Muscle of leg (tissue), 11 donors: ENCODE results near the gene MPDZ. TPM values are rescaled to one million over a fixed set of nuclear protein-coding genes. Genes with fewer than 3 reads are reported as not detected.

Experiments
- DNase-seq: peaks from one replicate; pipeline ENCODE4 v3.0.0; 2013
- H3K27ac ChIP-seq: one replicate; pipeline ENCODE4 v1.5.1; 2013; ENCODE audit warnings: mild to moderate bottlenecking, low read length, control low read depth
- H3K27me3 ChIP-seq: one replicate; pipeline ENCODE4 v1.6.1; 2013; ENCODE audit warnings: low read length; ENCODE audit not compliant: control insufficient read depth, insufficient read depth
- H3K36me3 ChIP-seq: one replicate; pipeline ENCODE4 v1.6.1; 2013; ENCODE audit warnings: low read length; ENCODE audit not compliant: control insufficient read depth, insufficient read depth
- H3K4me1 ChIP-seq: one replicate; pipeline ENCODE4 v1.6.1; 2013; ENCODE audit warnings: low read length; ENCODE audit not compliant: control insufficient read depth, insufficient read depth
- H3K4me3 ChIP-seq: one replicate; pipeline ENCODE4 v1.5.1; 2013; ENCODE audit warnings: low read length, control low read depth
- H3K9me3 ChIP-seq: replicated peaks from 2 replicates; pipeline ENCODE4 v1.6.1; 2013; ENCODE audit warnings: low read depth, low read length; ENCODE audit not compliant: control insufficient read depth
- WGBS: methylation state at CpG from one replicate; pipeline ENCODE4 v1.1.5; 2013; ENCODE audit warnings: missing lambda C conversion rate; ENCODE audit not compliant: insufficient coverage; 5-methylcytosine and 5-hydroxymethylcytosine counted together
- polyA plus RNA-seq, 8 donors: library from polyadenylated mRNA; unstranded; fragments of 120-200 nt; gene quantifications; one replicate each; pipeline versions ENCODE4 v1.2.1 to v1.2.3, GENCODE V29; 2013; ENCODE audit warnings: inconsistent platforms in 1 of 8, low replicate concordance in 1 of 8; ENCODE audit not compliant: insufficient read length in 8 of 8, insufficient read depth in 1 of 8
- total RNA-seq: library from RNA; stranded (reverse); fragments of 120-200 nt; gene quantifications from one replicate; pipeline ENCODE4 v1.2.4, GENCODE V29; 2013

MPDZ gene
- total and polyA plus RNA-seq, 9 donors = 28.7 to 45.7 (median 36.7) TPM

DNA sequence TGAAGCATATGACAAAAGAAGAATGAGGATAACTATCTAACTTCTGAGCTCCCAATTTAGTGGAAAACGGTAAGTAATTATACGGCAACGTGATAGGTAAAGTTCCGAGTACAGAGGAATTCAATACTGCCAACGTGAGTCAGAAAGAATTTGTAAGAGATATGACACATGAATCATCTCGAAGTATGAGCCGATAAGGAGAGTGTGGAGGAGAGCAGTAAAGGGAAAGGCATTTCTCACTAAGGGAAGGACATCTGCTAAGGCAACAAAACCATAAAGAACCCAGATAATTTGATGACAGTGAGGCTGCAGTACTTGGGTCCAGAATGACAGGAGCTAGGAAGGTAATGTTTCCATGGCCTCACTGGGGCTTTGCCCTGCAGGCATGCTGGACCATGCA, 11.0 kb downstream of the MPDZ start:
- no peak overlapping the region for H3K4me3 ChIP-seq
- no peaks in the 10 kb centered on the region for H3K9me3 ChIP-seq
- no peaks in the 10 kb centered on the region for H3K27me3 ChIP-seq
- no peak for DNase-seq
- H3K36me3 ChIP-seq = no peaks in the 10 kb centered on the region
- H3K4me1 ChIP-seq = peaks cover 2% of the 10 kb centered on the region
- no peak overlapping the region for H3K27ac ChIP-seq
- 80% methylated on average over 5 of the region's 7 CpGs for WGBS

DNA sequence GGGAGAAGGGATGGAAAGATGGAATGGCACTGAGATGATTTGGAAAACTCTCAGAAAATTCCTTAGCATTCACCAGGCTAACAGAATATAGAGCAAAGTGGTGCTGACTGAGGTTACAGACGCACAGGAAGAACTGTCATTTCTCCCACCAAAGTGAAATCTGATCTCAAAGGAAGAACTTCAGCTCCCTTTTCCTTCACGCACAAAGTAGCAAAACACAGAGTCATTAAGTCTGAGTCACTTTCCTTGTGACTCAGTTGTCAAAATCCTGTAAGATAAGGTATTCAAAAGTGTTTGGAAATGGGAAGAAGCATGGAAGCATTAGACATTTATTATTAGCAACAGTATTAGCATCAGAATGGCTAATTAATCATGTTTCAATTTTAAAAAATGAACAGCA, 11.7 kb downstream of the MPDZ start:
- Histone ChIP-seq H3K4me3 (no peak overlapping the region), H3K27ac (no peak overlapping the region), H3K4me1 (peaks cover 2% of the 10 kb centered on the region), H3K36me3 (no peaks in the 10 kb centered on the region), H3K9me3 (no peaks in the 10 kb centered on the region), H3K27me3 (no peaks in the 10 kb centered on the region)
- peak; percentile 63 for DNase-seq
- WGBS = no CpG with 5 or more reads among the region's 2 CpGs

GRCh38 chr9:13266167-13266566, 13.3 kb downstream of the MPDZ start:
- H3K27ac ChIP-seq = no peak overlapping the region
- H3K4me3 ChIP-seq = no peak overlapping the region
- DNase-seq = peak; percentile 70
- H3K27me3 ChIP-seq = no peaks in the 10 kb centered on the region
- H3K36me3 ChIP-seq = no peaks in the 10 kb centered on the region
- peaks cover 2% of the 10 kb centered on the region for H3K4me1 ChIP-seq
- WGBS = no CpG with 5 or more reads among the region's 2 CpGs
- no peaks in the 10 kb centered on the region for H3K9me3 ChIP-seq

DNA sequence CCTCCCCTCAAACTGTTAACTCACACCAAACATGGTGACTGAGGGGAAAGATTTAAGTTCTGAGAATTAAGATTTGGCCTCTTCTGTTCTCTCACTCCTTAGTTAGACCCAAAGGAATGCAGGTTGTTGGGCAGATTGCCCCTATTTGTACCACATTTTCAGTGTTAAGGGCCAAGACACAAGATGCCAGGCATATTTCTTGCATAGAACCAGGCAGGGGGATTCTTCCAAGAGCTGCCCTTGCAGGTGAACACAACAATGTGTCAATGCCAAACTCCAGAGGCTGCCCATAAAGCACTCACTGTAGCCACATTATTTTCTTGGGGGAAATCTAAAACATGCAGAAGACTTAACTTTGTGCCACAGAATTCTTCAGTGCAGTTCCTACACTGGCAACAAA, 14.7 kb downstream of the MPDZ start:
- H3K27me3 ChIP-seq = no peaks in the 10 kb centered on the region
- H3K4me1 ChIP-seq = peaks cover 2% of the 10 kb centered on the region
- DNase-seq = no peak
- H3K9me3 ChIP-seq = no peaks in the 10 kb centered on the region
- no peaks in the 10 kb centered on the region for H3K36me3 ChIP-seq
- no peak overlapping the region for H3K4me3 ChIP-seq
- no peak overlapping the region for H3K27ac ChIP-seq

GRCh38 chr9:13263511-13263910, 16.0 kb downstream of the MPDZ start:
- no peaks in the 10 kb centered on the region for H3K27me3 ChIP-seq
- WGBS = no CpG with 5 or more reads among the region's 2 CpGs
- peaks cover 2% of the 10 kb centered on the region for H3K4me1 ChIP-seq
- no peaks in the 10 kb centered on the region for H3K36me3 ChIP-seq
- no peaks in the 10 kb centered on the region for H3K9me3 ChIP-seq
- H3K4me3 ChIP-seq = no peak overlapping the region
- H3K27ac ChIP-seq = no peak overlapping the region
- DNase-seq = no peak

DNA sequence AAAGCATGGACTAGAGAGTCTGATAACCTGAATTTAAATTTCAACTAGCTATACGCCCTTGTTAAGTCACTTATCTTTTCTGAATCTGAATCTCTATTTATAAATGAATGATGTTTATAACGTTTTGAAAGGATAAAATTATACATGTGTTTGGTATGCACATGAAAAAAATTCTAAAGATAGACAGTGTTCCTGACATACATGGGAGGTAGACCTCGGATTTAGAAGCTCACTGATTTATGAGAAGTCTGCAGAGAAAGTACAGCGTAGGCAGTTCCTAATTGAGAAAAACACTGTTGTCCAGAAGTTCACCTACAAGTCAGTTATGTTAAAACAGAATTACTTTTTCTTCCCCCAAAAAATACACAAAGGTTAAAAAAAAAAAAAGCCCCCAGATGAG, 26.6 kb downstream of the MPDZ start:
- no peak for DNase-seq
- peaks cover 4% of the 10 kb centered on the region for H3K36me3 ChIP-seq
- no peak overlapping the region for H3K27ac ChIP-seq
- no CpG with 5 or more reads among the region's 4 CpGs for WGBS
- H3K4me3 ChIP-seq = no peak overlapping the region
- H3K9me3 ChIP-seq = peaks cover 9% of the 10 kb centered on the region
- no peaks in the 10 kb centered on the region for H3K27me3 ChIP-seq
- no peaks in the 10 kb centered on the region for H3K4me1 ChIP-seq

DNA sequence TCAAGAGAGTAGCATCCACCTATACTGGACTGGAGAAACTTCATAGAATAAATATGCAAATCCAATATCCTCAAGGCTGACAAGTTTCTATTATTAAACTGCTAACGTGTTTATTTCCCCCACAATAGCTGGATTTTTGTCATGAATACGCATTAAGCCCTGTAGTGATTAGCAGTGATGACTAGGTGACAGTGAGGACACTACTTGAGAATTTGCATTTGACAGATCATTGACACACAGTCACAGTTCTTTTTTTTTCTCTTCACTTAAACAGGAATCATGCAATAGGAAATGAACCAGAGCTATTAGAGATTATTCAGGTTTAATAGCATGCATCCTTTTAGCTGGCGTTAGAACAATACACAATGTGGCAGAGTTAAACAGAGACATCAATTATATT, 35.3 kb downstream of the MPDZ start:
- H3K27me3 ChIP-seq = no peaks in the 10 kb centered on the region
- no peaks in the 10 kb centered on the region for H3K4me1 ChIP-seq
- peaks cover 4% of the 10 kb centered on the region for H3K36me3 ChIP-seq
- H3K4me3 ChIP-seq = no peak overlapping the region
- WGBS = no CpG with 5 or more reads among the region's 3 CpGs
- H3K9me3 ChIP-seq = no peaks in the 10 kb centered on the region
- H3K27ac ChIP-seq = no peak overlapping the region
- DNase-seq = no peak

- Histone ChIP-seq H3K4me1 (no peaks in the 10 kb centered on the region), H3K36me3 (peaks cover 6% of the 10 kb centered on the region), H3K27ac (no peak overlapping the region), H3K9me3 (no peaks in the 10 kb centered on the region), H3K4me3 (no peak overlapping the region), H3K27me3 (no peaks in the 10 kb centered on the region)
- DNase-seq = no peak
- no CpG with 5 or more reads among the region's 2 CpGs for WGBS
These were observed 38.2 kb downstream of the MPDZ start for GRCh38 chr9:13241283-13241682.

DNA sequence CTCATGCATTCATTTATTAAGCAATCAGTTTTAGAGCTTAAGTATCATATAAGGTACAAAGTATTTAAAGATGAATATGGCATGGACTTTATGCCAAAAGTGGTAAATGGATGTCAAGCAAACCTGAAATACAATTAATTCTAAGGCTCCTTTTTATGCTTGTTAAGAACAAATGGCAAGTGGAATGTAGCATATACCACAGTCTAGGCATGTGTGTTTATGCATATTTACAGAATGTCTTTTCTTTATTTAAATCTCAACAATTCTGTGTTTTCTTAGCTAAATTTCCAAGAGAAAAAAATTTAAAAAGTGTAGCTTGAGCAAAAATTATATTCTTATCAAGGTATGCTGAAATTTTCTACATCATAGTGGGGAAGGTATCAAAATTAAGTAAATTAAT, 39.8 kb downstream of the MPDZ start:
- Histone ChIP-seq H3K4me3 (no peak overlapping the region), H3K27me3 (no peaks in the 10 kb centered on the region), H3K27ac (no peak overlapping the region), H3K9me3 (no peaks in the 10 kb centered on the region), H3K36me3 (peaks cover 6% of the 10 kb centered on the region), H3K4me1 (no peaks in the 10 kb centered on the region)
- no peak for DNase-seq

DNA sequence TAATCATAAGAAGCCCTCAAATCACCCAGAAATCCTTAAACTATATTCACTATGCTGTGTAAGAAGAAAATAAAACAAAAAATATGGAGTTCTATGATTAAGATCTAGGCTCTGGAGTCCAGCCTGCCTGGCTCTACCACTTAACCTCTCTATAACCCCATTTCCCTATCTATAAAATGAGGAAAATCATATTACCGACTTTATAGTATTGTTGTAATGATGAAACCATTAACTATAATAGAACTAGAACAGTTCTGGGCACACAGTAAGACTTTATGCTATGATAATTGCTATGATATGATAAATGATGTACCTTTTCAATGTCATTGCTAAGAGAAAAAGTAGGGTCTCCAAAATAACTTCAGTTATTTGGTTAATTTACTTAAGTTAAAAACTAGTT, 40.3 kb downstream of the MPDZ start:
- no CpG with 5 or more reads among the region's 1 CpG for WGBS
- no peaks in the 10 kb centered on the region for H3K27me3 ChIP-seq
- no peak for DNase-seq
- no peaks in the 10 kb centered on the region for H3K4me1 ChIP-seq
- H3K4me3 ChIP-seq = no peak overlapping the region
- H3K36me3 ChIP-seq = peaks cover 6% of the 10 kb centered on the region
- no peaks in the 10 kb centered on the region for H3K9me3 ChIP-seq
- no peak overlapping the region for H3K27ac ChIP-seq

DNA sequence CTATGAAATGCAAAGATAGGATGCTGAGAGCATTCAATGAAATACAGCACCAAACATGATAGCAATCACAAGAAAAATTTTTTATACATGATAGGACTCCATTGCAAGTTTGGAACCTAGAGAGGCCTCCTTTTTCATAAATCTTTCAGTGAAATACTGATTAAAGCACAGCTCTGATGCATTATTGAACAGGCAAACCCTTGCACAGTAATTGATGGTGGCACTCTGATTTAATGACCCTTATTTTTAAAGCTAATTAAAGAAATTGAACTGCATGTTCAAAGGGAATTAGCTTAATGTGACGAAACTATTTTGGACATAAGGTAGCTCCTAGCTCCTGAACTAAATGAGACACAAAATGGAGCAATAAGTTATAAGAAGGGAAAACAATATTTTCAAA, 44.6 kb downstream of the MPDZ start:
- no CpG with 5 or more reads among the region's 1 CpG for whole genome bisulfite sequencing
- H3K27ac ChIP-seq = no peak overlapping the region
- no peaks in the 10 kb centered on the region for H3K4me1 ChIP-seq
- no peak for DNase-seq
- H3K36me3 ChIP-seq = peaks cover 2% of the 10 kb centered on the region
- H3K27me3 ChIP-seq = no peaks in the 10 kb centered on the region
- H3K4me3 ChIP-seq = no peak overlapping the region
- H3K9me3 ChIP-seq = no peaks in the 10 kb centered on the region
